ENCODE results near the gene IQSEC1.

IQSEC1 gene

GRCh38 chr3:12952343-12953200, 120.7 kb downstream of the IQSEC1 start:
- peaks cover 22% of the 10 kb centered on the region for H3K4me1 Mint-ChIP-seq (ENCODE audit: low read depth)

GRCh38 chr3:12948891-12949711, 124.1 kb downstream of the IQSEC1 start:
- peaks cover 4% of the 10 kb centered on the region for H3K36me3 Mint-ChIP-seq (ENCODE audit: low read depth)
- peaks cover 25% of the 10 kb centered on the region for H3K4me1 Mint-ChIP-seq (ENCODE audit: low read depth)
- no peak overlapping the region for H3K4me3 Mint-ChIP-seq
- H3K9me3 Mint-ChIP-seq, result no peaks in the 10 kb centered on the region
- peak; percentile 37 for DNase-seq (ENCODE audit: low spot score)
- H3K27ac Mint-ChIP-seq, result peak overlapping the region; percentile 31
- H3K27me3 Mint-ChIP-seq (ENCODE audit: low read depth), result no peaks in the 10 kb centered on the region

More at GRCh38 chr3:12952343-12953200, 120.7 kb downstream of the IQSEC1 start:
- Mint-ChIP-seq H3K4me3 (no peak overlapping the region), H3K36me3 (ENCODE audit: low read depth) (peaks cover 4% of the 10 kb centered on the region), H3K27ac (no peak overlapping the region), H3K27me3 (ENCODE audit: low read depth) (no peaks in the 10 kb centered on the region), H3K9me3 (no peaks in the 10 kb centered on the region)
- DNase-seq (ENCODE audit: low spot score), result no peak

GRCh38 chr3:12948371-12948770, 124.9 kb downstream of the IQSEC1 start:
- H3K4me1 Mint-ChIP-seq (ENCODE audit: low read depth), result peaks cover 25% of the 10 kb centered on the region
- H3K4me3 Mint-ChIP-seq, result no peak overlapping the region
- no peak overlapping the region for H3K27ac Mint-ChIP-seq
- H3K36me3 Mint-ChIP-seq (ENCODE audit: low read depth), result peaks cover under 1% of the 10 kb centered on the region
- DNase-seq (ENCODE audit: low spot score), result no peak
- H3K9me3 Mint-ChIP-seq, result no peaks in the 10 kb centered on the region
- no peaks in the 10 kb centered on the region for H3K27me3 Mint-ChIP-seq (ENCODE audit: low read depth)

DNA sequence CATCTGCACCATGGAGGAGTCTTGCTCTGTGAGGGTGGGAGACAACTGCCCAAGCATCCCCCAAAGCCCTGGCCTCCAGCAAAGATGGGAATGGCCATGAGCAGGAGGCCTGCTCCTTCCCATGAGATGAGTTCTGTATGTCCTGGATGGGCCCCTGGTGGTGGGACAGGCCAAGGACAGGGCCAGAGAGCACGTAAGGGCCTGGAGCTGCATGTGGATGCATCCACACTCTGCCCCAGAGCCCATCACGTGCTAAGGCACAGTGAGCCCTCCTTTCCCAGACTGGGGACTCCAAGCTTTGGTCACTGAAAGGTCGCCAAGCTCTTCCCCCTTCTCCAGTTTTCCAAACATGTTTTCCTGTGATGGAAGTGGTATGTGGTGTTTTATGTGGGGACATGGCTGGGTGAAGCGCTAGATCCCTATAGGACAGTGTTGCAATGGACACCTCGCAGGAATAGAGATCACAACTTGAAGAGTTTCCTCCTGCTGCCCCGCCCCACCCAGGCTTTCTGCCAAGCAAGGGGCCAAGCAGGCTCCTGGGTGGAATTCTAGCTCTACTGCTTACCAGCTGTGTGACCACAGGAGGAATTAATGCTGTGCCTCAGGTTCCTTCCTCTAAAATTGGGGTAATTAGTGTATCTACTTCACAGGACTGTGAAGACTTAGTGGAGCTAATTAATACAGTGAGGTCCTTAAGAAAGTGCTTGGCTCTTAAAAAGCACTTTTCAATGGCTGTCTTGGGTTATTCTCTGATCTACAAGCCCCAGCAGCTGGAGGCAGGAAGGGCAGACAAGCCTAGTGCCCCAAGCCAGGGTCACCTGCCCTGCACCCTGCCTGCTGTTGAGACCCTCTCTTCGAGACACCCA, 125.5 kb downstream of the IQSEC1 start:
- no peak overlapping the region for H3K27ac Mint-ChIP-seq
- H3K9me3 Mint-ChIP-seq, result no peaks in the 10 kb centered on the region
- no peaks in the 10 kb centered on the region for H3K36me3 Mint-ChIP-seq (ENCODE audit: low read depth)
- no peaks in the 10 kb centered on the region for H3K27me3 Mint-ChIP-seq (ENCODE audit: low read depth)
- H3K4me3 Mint-ChIP-seq, result no peak overlapping the region
- H3K4me1 Mint-ChIP-seq (ENCODE audit: low read depth), result peaks cover 25% of the 10 kb centered on the region
- DNase-seq (ENCODE audit: low spot score), result no peak

DNA sequence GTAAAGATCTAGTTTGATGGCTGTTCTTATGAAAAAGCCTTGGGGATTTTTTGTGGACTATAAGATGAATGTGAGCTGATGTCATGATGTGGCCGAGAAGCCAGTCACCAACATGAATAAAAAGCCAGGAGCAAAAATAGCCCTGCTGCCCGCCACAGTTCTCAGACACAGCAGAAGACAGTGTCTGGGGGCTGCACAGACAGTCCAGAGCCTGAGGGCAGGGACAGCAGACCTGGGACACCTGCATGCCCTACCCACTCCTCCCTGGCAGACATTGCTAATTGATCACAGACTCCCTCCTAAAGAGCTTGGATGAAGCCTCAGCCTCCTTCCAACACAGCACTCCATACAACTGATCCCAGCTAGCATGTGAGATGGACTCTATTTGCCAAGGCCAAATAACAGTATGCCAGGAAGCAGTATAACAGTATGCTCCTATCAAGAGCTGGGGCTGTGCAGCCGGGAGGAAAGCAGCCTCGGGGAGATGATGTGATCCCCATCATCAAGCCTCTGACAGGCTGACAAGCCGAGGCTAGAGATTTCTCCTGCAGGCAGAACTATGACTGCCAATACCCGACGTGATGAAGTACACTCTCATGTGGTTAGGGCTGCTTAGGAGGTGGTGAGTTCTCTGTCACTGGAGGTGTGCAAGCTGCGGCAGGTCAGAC, 126.4 kb downstream of the IQSEC1 start:
- Mint-ChIP-seq H3K36me3 (ENCODE audit: low read depth) (no peaks in the 10 kb centered on the region), H3K27ac (no peak overlapping the region), H3K4me1 (ENCODE audit: low read depth) (peaks cover 23% of the 10 kb centered on the region), H3K9me3 (no peaks in the 10 kb centered on the region), H3K4me3 (no peak overlapping the region), H3K27me3 (ENCODE audit: low read depth) (no peaks in the 10 kb centered on the region)
- no peak for DNase-seq (ENCODE audit: low spot score)

DNA sequence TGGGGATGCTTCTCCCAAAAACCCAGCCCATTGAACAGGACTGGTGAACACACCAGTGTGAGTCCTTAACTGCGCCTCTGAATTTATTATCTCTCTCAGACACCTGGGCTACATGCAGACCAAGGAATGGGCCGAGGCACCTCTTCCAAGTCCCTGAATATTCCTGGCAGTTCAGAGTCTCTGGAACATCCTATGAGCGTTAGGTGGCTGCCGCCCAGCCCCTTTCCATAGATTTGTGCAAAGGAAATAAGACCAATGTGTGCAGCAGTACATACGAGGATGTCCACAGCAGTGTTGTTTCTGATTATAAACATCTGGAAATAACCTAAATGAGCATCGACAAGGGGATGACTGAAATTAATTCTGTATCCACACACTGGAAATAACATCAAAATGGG, 127.0 kb downstream of the IQSEC1 start:
- no peak overlapping the region for H3K27ac Mint-ChIP-seq
- peaks cover 23% of the 10 kb centered on the region for H3K4me1 Mint-ChIP-seq (ENCODE audit: low read depth)
- no peak overlapping the region for H3K4me3 Mint-ChIP-seq
- H3K36me3 Mint-ChIP-seq (ENCODE audit: low read depth), result no peaks in the 10 kb centered on the region
- DNase-seq (ENCODE audit: low spot score), result no peak
- H3K27me3 Mint-ChIP-seq (ENCODE audit: low read depth), result no peaks in the 10 kb centered on the region
- H3K9me3 Mint-ChIP-seq, result no peaks in the 10 kb centered on the region

DNA sequence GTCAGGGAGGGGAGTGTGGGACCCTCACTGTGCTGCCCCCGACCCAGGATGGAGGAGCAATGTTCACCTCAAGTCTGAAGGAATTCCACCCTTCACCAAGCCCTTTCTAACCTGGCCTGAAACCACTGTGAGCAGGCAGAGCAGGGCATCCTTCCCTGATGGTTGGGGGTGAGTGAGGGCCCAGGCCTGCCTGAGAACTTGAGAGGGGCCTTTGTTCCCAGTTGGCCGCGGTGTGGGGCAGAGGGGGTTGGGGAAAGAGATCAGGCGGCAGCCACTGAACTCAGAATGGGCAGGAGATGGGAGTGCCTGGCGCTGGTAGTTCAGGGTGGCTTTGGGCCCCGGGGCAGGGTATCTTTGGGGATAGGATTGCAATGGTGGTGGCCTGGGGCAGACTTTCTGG, 128.4 kb downstream of the IQSEC1 start:
- DNase-seq (ENCODE audit: low spot score), result no peak
- Mint-ChIP-seq H3K27me3 (ENCODE audit: low read depth) (no peaks in the 10 kb centered on the region), H3K36me3 (ENCODE audit: low read depth) (peaks cover 1% of the 10 kb centered on the region), H3K4me1 (ENCODE audit: low read depth) (peaks cover 18% of the 10 kb centered on the region), H3K4me3 (no peak overlapping the region), H3K9me3 (no peaks in the 10 kb centered on the region), H3K27ac (no peak overlapping the region)

GRCh38 chr3:12944413-12944812, 128.8 kb downstream of the IQSEC1 start:
- Mint-ChIP-seq H3K9me3 (no peaks in the 10 kb centered on the region), H3K4me1 (ENCODE audit: low read depth) (peaks cover 14% of the 10 kb centered on the region), H3K36me3 (ENCODE audit: low read depth) (peaks cover 5% of the 10 kb centered on the region), H3K27me3 (ENCODE audit: low read depth) (no peaks in the 10 kb centered on the region), H3K4me3 (no peak overlapping the region), H3K27ac (no peak overlapping the region)
- DNase-seq (ENCODE audit: low spot score), result no peak

DNA sequence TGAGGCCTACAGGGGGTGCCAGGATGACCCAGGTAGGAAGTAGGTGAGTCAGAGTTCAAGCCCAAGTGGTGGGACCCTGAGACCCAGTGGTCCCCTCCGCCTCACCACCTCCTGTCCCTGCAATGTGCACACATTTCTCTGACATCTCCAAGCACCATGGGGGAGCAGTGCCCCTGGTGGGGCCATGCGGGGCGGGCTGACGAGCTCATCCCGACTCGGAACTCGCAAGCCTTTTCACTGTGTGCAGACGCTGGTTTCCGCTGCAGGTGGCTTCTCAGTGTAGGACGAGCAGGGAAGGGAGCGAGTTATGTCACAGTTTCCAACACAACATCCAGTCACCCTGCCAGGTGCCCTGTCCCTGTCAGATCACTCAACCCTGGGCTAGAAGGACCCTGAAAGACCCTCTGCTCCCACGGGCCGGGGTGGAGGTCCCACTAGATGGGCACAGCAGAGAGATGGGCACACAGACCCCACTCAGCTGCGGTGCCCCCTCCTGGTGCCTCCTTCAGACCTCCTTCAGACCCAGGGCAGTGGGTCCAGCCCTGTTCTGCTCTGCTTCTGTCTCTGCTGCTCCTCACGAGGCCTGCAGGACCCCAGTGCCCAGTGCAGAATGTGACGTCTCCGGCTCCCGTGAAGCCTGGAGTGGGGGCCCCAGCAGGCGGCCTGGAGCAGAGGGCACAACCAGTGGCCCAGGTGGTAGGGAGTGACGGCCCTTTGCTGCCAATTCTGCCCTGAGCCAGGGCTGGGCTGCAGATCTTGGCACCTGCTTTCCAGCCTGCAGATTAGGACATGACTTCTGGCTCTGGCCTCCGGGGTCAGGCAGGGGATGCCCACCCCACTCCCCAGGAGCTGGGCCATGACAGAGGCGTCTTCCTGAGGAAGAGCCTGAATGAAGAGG, 129.9 kb downstream of the IQSEC1 start:
- H3K27ac Mint-ChIP-seq, result no peak overlapping the region
- peaks cover 5% of the 10 kb centered on the region for H3K4me1 Mint-ChIP-seq (ENCODE audit: low read depth)
- H3K36me3 Mint-ChIP-seq (ENCODE audit: low read depth), result peaks cover 8% of the 10 kb centered on the region
- H3K9me3 Mint-ChIP-seq, result no peaks in the 10 kb centered on the region
- H3K27me3 Mint-ChIP-seq (ENCODE audit: low read depth), result no peaks in the 10 kb centered on the region
- no peak overlapping the region for H3K4me3 Mint-ChIP-seq
- no peak for DNase-seq (ENCODE audit: low spot score)

- no peaks in the 10 kb centered on the region for H3K4me1 Mint-ChIP-seq (ENCODE audit: low read depth)
- H3K27me3 Mint-ChIP-seq (ENCODE audit: low read depth), result no peaks in the 10 kb centered on the region
- no peak overlapping the region for H3K27ac Mint-ChIP-seq
- no peak for DNase-seq (ENCODE audit: low spot score)
- H3K4me3 Mint-ChIP-seq, result no peak overlapping the region
- H3K9me3 Mint-ChIP-seq, result no peaks in the 10 kb centered on the region
- H3K36me3 Mint-ChIP-seq (ENCODE audit: low read depth), result peaks cover 8% of the 10 kb centered on the region
Measured at GRCh38 chr3:12941495-12942023, 131.7 kb downstream of the IQSEC1 start.

DNA sequence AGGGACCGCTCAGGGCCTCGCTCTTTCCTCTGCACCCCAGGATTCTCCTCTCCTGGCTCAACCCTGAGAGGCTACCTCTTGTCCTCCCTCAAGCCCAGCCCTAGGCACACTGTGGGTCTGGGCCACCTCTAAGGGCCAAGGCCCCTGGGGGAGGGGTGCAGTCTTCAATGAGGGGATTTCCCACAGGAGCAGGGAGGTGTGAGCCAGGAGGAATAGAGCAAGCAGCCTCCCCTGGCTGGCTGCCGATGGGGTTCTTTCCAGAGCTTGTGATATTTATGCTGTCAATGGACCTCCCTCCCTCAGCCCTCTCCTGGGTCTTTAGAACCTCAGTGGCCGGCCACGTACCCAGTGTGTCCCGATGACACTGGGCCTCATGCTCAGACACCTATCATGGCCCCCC, 132.4 kb downstream of the IQSEC1 start:
- Mint-ChIP-seq H3K27me3 (ENCODE audit: low read depth) (no peaks in the 10 kb centered on the region), H3K9me3 (no peaks in the 10 kb centered on the region), H3K4me3 (no peak overlapping the region), H3K4me1 (ENCODE audit: low read depth) (no peaks in the 10 kb centered on the region), H3K36me3 (ENCODE audit: low read depth) (peaks cover 8% of the 10 kb centered on the region), H3K27ac (no peak overlapping the region)
- no peak for DNase-seq (ENCODE audit: low spot score)

DNA sequence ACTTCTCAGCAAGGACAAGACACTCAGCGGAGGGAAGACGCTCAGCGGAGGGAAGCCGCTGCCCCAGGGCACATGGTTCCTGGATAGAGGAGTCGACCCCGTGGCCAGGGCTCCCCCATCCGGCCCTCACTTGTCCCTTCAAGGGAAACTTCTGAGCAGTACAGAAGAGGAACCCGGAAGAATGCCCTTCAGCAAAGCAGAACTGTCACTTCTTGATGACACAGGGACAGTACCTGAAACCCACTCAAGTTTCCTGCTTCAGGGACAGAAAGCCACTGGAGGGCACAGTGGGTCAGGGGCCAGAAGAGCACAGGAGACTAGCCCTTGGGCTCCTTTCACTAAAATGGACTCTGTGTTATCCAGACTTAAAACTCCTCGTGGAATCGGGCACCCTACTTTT, 134.1 kb downstream of the IQSEC1 start:
- H3K27me3 Mint-ChIP-seq (ENCODE audit: low read depth), result no peaks in the 10 kb centered on the region
- no peak for DNase-seq (ENCODE audit: low spot score)
- no peak overlapping the region for H3K4me3 Mint-ChIP-seq
- H3K4me1 Mint-ChIP-seq (ENCODE audit: low read depth), result no peaks in the 10 kb centered on the region
- no peaks in the 10 kb centered on the region for H3K9me3 Mint-ChIP-seq
- no peak overlapping the region for H3K27ac Mint-ChIP-seq
- H3K36me3 Mint-ChIP-seq (ENCODE audit: low read depth), result peaks cover 11% of the 10 kb centered on the region
